Left ventricle myocardium inferior (tissue), 1 donor: ENCODE data around the gene ACACA. TPM values are rescaled to one million over a fixed set of nuclear protein-coding genes. Genes with fewer than 3 reads are reported as not detected.

Experiments
- DNase-seq: peaks from one replicate; pipeline ENCODE4 v3.0.0-alpha.2; 2020
- H3K27ac ChIP-seq: fragments of 200-600 bp; replicated peaks from 2 replicates; pipeline ENCODE4 v1.8.0; 2021
- H3K27me3 ChIP-seq: fragments of 200-600 bp; 2 replicates; pipeline ENCODE4 v1.8.0; 2021; ENCODE audit warnings: low read depth
- H3K36me3 ChIP-seq: fragments of 200-600 bp; 2 replicates; pipeline ENCODE4 v1.8.0; 2021
- H3K4me1 ChIP-seq: fragments of 200-600 bp; 2 replicates; pipeline ENCODE4 v1.8.0; 2021
- H3K4me3 ChIP-seq: fragments of 200-600 bp; 2 replicates; pipeline ENCODE4 v1.8.0; 2021; ENCODE audit warnings: mild to moderate bottlenecking, moderate library complexity
- H3K9me3 ChIP-seq: fragments of 200-600 bp; replicated peaks from 2 replicates; pipeline ENCODE4 v1.8.0; 2021
- CTCF ChIP-seq: fragments of 200-600 bp; IDR thresholded peaks from 2 replicates; pipeline ENCODE4 v1.8.0; 2021; ENCODE audit warnings: antibody characterized with exemption, mild to moderate bottlenecking, borderline replicate concordance
- intact Hi-C: fragments of 100-400 bp; cut with micrococcal nuclease; formaldehyde crosslinking; loops from one replicate; pipeline ENCODE4 v1.11.0; 2022
- total RNA-seq: library from RNA; stranded (reverse); fragmentation: NEBNext Ultra II Directional; extraction: Animal tissue kit (Norgen Biotek cat#: 25700); gene quantifications from one replicate; pipeline ENCODE4 v1.2.1, GENCODE V29; 2021
- donor health status: DM: no; HTN: yes; CAD: no; lungs with severe emphysema.

Gene ACACA
- total RNA-seq, 1 donor from 2014 or later = 16.2 TPM

- H3K27me3 ChIP-seq = no peaks in the 10 kb centered on the region
- DNase-seq = no peak
- H3K27ac ChIP-seq = no peak overlapping the region
- no peak overlapping the region for H3K4me3 ChIP-seq
- intact Hi-C loops = no loop called here
- TF ChIP-seq CTCF = no peak
- H3K36me3 ChIP-seq = peaks cover 5% of the 10 kb centered on the region
- no peaks in the 10 kb centered on the region for H3K4me1 ChIP-seq
- no peaks in the 10 kb centered on the region for H3K9me3 ChIP-seq
These were observed 369.0 kb downstream of the ACACA start for GRCh38 chr17:37037590-37038155.

Other genes with a start within 250 kb of the ACACA start
- not detected for gene C17orf78, start 30.9 kb downstream of the ACACA start, total RNA-seq
- 11.9 TPM for gene TADA2A, start 50 bp upstream of the ACACA start, total RNA-seq
- gene DUSP14, start 83.1 kb upstream of the ACACA start, total RNA-seq = 18.1 TPM
- gene SYNRG, start 202.6 kb upstream of the ACACA start, total RNA-seq = 33.0 TPM
- gene DDX52, start 236.6 kb upstream of the ACACA start, total RNA-seq = 12.9 TPM